Muscle of arm (tissue), 14 donors: Measurements from ENCODE around the gene PUS7. TPM values are rescaled to one million over a fixed set of nuclear protein-coding genes. Genes with fewer than 3 reads are reported as not detected.
"Not testable (repeated sequence)": the region's sequence is repeated elsewhere in the genome, so short reads cannot be mapped to it uniquely, and the experiment has no call there.

Experiments used
- DNase-seq: peaks from one replicate; pipeline ENCODE4 v3.0.0-alpha.2; 2013
- long read RNA-seq, 11 donors: transcript quantifications; one replicate each; lab custom pipeline, GENCODE V29; 2026
- polyA plus RNA-seq, 12 donors: library from polyadenylated mRNA; unstranded; fragments of 120-200 nt; gene quantifications; one replicate each; pipeline ENCODE4 v1.2.1, GENCODE V29; 2013; ENCODE audit not compliant: insufficient read length in 12 of 12

PUS7 gene, protein sequence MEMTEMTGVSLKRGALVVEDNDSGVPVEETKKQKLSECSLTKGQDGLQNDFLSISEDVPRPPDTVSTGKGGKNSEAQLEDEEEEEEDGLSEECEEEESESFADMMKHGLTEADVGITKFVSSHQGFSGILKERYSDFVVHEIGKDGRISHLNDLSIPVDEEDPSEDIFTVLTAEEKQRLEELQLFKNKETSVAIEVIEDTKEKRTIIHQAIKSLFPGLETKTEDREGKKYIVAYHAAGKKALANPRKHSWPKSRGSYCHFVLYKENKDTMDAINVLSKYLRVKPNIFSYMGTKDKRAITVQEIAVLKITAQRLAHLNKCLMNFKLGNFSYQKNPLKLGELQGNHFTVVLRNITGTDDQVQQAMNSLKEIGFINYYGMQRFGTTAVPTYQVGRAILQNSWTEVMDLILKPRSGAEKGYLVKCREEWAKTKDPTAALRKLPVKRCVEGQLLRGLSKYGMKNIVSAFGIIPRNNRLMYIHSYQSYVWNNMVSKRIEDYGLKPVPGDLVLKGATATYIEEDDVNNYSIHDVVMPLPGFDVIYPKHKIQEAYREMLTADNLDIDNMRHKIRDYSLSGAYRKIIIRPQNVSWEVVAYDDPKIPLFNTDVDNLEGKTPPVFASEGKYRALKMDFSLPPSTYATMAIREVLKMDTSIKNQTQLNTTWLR
- 10 to 100 TPM in 11 of 12 donors, not detected in 1; 10.6 to 19.9 (median 15.6) TPM for polyA plus RNA-seq
- long read RNA-seq, donor 1: 0 reads
- long read RNA-seq, donor 2: 0 reads
- long read RNA-seq, donor 3, partial matches to known transcripts: 7 of 8 reads
- long read RNA-seq, donor 3, other reads (novel, unspliced or antisense): 0 of 8 reads
- long read RNA-seq, donor 4, partial matches to known transcripts: 0 of 1 reads
- long read RNA-seq, donor 4, other reads (novel, unspliced or antisense): 0 of 1 reads
- long read RNA-seq, donor 5, partial matches to known transcripts: 0 of 2 reads
- long read RNA-seq, donor 5, other reads (novel, unspliced or antisense): 0 of 2 reads
- long read RNA-seq, donor 6, partial matches to known transcripts: 0 of 1 reads
- long read RNA-seq, donor 6, other reads (novel, unspliced or antisense): 0 of 1 reads
- long read RNA-seq, donor 7: 0 reads
- long read RNA-seq, donor 8, partial matches to known transcripts: 0 of 4 reads
- long read RNA-seq, donor 8, other reads (novel, unspliced or antisense): 0 of 4 reads
- long read RNA-seq, donor 9, partial matches to known transcripts: 0 of 1 reads
- long read RNA-seq, donor 9, other reads (novel, unspliced or antisense): 0 of 1 reads
- long read RNA-seq, donor 10, partial matches to known transcripts: 0 of 1 reads
- long read RNA-seq, donor 10, other reads (novel, unspliced or antisense): 0 of 1 reads
- long read RNA-seq, donor 11: 0 reads

DNA sequence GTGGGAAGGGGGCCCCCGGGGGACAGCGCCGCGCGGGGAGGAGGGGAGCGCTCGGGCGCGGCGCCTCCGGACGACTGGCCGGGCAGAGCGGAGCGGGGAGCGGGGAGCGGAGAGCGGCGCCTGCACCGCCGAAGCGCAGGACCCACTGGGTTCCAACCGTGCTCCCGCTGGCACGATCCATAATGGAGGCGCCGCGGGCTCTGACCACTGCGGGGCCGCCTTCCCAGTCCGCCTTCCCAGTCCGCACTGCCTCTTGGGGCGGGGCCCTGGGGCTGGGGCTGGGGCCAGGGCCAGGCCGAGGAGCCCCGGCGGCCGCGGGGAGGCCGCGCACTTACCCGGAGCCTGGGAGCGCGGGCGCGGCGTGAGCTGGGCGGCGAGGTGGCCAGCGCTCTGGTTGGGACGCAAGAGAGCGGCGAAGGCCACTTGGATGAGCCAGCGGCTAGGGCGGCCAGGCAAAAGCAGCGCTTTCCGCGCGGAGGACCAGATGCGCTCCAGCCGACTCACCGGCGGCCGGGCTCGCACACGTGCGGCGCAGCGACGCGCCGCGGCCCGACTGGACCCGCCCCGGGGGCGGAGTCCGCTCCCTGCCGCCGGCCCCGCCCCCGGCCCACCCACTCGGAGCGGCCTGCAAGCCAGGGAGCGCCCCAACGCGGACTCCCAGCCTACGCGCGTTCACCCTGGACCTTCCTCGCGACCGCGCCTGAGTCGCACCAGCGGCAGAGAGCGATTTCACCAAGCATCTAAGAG lies at the start of gene PUS7:
TSS of gene PUS7 (minus strand) at position 555 of the 747 bp plus-strand sequence. CDS start 13,759 bp downstream, outside the sequence.
- DNase-seq: peak; percentile 88

DNA sequence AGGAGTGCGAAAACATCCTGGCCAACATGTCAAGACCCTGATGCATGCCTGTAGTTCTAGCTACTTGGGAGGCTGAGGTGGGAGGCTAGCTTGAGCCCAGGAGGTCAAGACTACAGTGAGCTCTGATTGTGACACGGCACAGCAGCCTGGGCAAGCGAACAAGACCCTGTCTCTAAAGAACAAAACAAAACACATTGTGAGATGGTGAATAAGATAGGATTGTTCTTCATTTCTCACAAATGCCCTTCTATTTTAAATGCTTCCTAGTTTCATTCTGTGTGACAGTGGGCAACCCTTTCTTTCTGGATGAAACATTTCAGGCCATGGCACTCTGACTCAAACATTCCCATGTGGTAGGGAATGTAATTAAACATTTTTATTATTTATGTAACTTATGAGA lies 45.8 kb upstream of the PUS7 start:
- no peak for DNase-seq

DNA sequence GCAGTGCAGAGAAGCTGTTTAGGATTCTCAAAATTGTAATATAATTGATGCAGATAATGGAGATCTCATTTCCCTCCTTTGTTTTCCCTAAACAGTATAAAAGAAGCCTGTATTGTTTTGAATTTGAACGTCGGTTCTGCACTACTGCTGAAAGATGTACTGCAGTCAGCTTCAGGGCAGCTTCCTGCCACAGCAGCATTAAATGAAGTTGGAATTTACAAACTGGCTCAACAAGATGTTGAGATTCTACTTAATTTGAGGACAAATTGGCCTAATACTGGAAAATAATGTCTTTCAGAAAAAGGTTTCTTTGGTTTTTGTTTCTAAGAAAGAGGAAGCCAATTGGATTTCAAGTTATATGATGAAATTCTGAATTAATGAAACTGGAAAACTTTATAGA lies 45.0 kb upstream of the PUS7 start:
- no peak for DNase-seq

DNA sequence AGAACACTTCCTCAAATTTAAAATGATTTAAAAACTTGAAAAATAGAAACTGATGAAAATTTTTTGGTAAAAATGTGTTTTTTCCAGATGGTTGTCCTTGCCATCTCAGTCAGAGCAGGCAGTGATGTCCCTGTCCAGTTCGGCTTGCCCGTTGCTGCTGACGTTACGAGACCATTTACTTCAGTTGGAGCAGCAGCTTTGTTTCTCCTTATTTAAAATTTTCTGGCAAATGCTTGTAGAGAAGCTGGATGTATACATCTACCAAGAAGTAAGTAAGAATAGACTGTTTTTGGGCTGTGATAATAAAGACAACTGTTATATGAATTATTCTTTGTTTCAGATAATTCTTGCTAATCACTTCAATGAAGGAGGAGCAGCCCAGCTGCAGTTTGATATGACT lies 43.1 kb upstream of the PUS7 start:
- no peak for DNase-seq

DNA sequence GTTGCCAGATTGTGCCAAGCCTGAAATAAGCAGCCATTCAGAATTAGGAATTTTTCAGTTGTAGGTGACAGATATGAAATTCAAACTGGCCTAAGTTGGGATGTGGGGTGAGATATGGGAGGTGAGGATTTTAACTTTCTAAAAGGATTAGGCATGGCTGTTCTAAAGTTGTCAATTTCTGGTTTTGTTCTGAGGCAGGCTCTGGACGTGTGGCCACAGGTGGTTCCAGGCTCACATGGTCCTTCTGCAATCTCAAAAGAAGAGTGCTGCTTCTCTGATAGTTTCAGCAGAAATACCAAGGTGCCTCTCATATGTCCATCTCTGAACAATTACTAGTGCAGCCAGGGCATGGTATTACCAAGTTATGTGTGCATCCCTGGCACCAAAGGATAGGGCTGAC lies 37.9 kb upstream of the PUS7 start:
- no peak for DNase-seq

DNA sequence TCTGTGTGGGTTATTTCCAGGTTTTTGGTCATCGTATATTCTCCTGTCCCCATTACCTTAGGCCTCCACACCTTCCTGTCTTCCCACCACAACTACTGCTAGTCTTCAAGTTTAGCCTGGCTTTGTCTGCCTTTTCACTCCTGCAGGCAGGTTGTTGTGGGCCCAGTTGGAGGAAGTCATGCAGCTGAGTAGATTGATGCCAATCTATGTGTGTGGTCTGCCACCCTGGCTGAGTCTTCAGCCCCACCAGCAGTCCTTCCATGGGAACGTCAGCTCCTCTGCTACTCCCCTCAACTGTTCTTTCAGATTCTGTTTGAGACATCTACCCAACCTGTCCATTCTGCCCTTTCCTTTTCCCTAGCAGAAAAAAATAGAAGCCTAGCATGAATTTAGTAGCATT lies 16.3 kb upstream of the PUS7 start:
- no peak for DNase-seq

DNA sequence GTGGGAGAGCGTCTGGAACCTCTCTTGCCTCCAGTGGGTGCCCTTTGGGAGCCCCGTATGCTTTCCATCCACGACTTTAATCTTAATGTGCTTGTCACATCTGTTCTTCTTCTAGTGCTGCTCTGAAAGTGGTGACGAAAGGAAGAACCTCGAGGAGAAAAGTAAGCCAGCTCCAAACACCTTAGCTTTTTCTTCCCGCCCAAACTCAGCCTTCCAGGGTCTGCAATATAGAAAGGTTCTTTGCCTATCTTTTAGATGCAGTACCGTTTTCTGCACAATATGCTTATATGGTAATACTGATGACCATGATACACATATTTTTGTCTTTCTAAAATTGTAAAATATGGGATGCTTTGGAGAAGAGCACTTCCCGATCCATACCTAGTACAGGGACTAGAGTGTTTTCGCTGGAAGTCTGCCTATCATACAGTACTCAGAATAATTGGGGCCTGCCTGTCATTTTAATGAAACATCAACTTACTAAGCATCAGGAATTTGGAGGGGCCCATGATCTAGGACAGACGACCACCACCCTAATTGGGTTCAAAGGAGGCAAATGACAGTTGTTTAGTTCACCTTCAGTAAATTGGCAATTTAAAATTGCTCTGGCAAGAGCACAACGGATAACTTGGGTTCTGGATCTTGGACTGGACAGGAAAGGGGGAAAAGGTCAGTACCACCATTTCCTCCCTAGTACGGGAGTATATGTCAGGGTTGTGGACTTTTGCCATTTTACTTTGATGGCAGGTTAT lies 10.8 kb upstream of the PUS7 start:
- no peak for DNase-seq

DNA sequence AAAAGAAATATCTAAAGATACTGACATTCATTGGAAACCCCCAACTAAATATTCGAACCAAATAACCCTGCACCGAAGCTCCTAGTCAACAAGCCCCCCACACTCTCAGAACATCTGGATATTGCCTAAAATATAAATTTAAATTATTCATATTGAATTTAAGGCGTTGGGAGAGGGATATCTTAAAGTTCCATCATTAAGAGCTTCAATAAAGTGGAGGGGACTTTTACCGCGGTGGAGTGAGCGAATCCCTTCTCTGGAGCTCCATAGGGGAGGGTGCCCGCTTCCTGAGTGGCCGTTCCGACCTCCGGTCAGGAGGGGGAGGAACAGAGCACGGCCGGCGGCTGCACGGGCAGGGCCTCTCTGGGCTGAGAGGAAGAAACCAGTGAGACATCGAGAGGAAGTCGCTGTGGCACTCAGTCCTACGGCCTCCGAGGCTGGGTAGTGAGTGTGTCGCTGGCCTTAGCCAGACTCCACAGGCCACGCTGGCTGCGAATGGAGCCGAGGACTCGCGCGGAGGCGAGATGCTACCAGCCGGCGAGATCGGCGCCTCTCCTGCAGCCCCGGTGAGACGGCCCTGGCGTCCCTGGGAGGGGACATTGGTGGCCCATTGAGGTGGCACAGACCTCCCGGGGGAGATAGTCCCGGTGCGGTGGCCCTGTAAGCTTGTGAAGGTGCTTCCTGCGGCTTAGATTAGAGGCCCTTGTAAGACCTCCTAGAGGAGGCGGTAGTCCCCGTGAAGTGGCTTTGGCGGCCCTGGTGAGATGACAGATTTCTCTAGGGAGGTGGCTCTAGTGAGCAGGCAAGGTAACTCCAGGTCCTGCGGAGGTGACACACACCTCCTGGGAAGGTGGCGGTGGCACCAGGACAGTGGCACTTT lies 10.0 kb upstream of the PUS7 start, which contains the start of gene RINT1:
TSS of gene RINT1 (plus strand) at position 410 of the 880 bp plus-strand sequence. CDS start at position 525, 115 bp downstream.
- peak; percentile 90 for DNase-seq

DNA sequence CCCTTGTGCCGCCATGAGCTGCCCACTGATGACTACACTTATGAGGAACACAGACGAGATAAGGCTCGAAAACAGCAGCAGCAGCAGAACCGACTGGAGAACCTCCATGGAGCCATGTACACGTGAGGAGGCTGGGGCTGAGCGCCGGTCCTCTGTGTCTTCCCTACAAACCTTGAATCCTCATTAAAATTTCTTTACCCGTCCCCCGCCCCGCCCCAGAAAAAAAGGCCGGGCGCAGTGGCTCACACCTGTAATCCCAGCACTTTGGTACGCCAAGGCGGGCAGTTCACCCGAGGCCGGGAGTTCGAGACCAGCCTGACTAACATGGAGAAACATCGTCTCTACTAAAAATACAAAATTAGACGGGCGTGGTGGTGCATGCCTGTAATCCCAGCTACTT lies 8.5 kb upstream of the PUS7 start:
- no peak for DNase-seq

DNA sequence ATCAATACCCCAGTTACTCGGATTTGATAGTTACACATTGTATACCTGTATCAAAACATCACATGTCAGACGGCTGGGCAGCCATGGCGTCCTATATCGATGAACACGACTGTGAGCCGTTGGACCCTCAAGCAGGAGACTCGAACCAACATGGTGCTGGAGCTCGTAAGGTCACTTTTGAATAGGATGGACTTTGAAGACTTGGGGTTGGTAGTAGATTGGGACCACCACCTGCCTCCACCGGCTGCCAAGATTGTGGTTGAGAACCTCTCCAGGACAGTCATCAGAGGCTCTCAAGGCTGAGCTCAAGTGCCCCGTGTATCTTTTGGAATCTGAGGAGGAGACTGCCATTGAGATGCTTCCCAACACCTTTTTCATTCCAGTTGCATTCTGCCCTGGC lies 8.1 kb upstream of the PUS7 start:
- DNase-seq: no peak

DNA sequence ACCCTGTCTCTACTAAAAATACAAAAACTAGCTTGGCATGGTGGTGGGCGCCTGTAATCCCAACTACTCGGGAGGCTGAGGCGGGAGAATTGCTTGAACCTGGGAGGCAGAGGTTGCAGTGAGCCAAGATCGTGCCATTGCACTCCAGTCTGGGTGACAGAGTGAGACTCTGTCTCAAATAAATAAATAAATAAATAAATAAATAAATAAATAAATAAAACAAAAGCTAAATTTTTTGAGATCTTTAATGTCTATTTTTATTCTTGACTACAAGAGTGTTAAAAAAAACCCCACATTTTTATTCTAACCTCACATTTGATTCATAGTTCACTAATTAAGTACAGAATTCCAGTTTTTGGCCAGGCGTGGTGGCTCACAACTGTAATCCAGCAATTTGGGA lies 5.7 kb upstream of the PUS7 start:
- not testable (repeated sequence) for DNase-seq

DNA sequence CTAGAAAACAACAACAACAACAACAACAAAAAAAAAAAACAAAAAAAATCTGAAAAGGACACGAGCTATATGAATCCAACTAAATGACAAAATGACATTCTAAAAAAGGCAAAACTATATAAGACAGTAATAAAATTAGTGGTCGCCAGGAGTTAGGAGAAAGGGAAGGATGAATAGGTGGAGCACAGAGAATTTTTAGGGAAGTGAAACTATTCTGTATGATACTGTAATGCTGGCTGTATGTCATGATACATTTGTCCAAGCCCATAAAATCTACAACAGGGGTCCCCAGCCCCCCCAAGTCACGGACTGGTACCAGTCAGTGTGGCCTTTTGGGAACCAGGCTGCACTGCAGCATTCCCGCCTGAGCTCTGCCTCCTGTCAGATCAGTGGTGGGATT lies 2.8 kb upstream of the PUS7 start:
- DNase-seq: no peak

DNA sequence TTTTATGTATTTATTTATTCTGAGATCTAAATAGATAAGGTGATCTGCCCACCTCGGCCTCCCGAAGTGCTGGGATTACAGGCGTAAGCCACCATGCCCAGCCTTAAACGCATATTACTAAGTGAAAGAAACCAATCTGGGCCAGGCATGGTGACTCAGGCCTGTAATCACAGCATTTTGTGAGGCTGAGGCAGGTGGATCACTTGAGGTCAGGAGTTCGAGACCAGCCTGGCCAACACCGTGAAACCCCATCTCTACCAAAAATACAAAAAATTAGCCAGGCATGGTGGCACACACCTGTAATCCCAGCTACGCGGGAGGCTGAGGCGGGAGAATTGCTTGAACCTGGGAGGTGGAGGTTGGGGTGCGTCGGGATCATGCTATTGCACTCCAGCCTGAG lies 2.4 kb upstream of the PUS7 start:
- DNase-seq: not testable (repeated sequence)

DNA sequence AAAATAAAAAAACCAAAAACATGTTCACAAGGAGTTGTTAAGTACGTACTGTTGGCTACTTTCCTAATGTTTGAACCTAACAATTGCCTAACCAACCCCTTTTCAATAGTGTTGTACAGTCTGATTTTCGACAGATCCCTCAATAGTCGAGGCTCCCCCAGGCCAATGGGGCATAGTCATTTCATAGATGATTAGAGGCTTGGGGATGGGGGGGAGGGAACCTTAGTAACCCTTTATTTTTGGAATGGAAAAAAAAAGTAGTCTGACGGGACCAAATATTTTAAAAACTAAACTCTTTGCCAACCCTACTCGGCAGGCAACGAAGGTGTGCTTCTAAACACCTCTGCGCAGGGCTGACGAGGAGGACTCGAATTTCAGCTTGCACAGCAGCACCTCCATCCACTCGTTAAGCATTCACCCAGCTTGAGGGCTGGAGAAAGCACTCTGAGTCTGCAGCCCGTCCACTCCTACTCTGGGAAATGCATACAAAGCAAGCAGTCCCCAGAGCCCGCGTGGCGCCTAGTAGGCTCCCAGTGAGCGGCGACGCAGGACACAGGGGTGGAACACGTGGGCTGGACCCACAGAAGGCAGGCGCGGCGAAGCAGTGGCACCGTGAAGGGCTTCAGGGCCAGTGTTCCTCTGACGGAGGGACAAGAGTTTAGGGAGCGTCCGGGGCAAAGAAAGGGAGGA lies 899 bp downstream of the PUS7 start:
- DNase-seq: peak; percentile 49

DNA sequence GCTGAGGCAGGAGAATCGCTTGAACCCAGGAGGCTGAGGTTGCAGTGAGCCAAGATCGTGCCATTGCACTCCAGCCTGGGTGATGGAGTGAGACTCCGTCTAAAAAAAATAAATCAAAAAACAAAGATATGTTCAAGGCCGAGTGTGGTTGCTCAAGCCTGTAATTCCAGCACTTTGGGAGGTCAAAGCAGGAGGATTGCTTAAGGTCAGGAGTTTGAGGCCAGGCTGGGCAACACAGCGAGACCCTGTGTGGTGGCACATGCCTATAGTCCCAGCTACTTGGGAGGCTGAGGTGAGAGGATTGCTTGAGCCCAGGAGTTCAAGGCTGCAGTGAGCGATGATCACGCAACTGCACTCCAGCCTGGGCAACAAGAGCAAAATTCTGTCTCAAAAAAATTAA lies 1.5 kb downstream of the PUS7 start:
- not testable (repeated sequence) for DNase-seq

DNA sequence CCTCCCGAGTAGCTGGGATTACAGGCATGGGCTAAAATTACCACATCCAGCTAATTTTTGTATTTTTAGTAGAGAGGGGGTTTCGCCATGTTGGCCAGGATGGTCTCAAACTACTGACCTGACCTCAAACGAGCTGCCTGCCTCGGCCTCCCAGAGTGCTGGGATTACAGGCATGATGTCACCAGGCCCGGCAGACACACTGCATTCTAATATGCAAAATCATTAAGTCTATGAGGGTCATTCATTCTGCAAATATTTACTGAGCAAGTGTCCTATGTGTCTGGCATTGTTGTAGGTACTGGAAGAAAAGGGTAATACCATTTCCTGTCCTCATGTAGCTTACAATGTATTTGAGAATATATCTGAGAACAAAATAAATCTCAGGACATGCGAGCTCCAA lies 2.7 kb downstream of the PUS7 start:
- DNase-seq: no peak

DNA sequence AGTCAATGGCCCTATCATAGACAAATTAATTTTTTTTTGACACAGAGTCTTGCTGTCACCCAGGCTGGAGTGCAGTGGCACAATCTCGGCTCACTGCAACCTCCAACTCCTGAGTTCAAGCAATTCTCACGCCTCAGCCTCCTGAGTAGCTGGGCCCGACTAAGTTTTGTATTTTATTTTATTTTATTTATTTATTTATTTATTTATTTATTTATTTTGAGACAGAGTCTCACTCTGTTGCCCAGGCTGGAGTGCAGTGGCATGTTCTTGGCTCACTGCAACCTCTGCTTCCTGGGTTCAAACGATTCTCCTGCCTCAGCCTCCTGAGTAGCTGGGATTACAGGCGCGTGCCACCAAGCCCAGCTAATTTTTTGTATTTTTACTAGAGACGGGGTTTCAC lies 6.5 kb downstream of the PUS7 start:
- not testable (repeated sequence) for DNase-seq

DNA sequence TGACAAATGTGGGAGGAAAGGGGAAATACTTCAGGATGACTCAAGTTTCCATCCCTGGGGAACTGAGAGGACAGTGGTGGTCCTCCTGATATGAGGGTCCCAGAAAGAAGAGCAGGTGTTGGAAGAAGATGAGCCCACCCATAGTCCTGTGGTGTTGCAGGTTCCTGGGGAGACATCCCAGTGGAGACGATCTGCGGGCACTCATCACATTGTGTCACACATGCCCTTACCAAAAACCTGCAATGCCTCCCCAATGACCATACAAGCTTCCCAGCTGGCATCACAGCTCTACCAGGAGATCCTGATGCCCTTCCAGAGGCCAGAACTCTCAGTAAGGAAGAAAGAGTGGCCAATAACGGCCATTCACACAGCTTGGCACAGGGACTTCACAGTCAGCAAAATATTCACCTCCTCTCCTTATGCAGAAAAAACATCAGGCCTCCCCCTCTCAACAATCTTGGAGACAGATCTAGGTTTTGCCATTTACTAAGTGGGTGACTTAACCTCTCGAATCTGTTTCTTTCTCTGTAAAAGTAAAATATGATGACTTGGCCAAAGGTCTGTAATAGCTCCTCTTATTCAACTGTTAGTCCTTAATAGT lies 9.0 kb downstream of the PUS7 start:
- DNase-seq: no peak
